ENCODE results near the gene TMEM92. TPM values are rescaled to one million over a fixed set of nuclear protein-coding genes. Genes with fewer than 3 reads are reported as not detected.

TMEM92 gene
- total RNA-seq, 1 experiment from 2014 or later = 1.5 TPM

DNA sequence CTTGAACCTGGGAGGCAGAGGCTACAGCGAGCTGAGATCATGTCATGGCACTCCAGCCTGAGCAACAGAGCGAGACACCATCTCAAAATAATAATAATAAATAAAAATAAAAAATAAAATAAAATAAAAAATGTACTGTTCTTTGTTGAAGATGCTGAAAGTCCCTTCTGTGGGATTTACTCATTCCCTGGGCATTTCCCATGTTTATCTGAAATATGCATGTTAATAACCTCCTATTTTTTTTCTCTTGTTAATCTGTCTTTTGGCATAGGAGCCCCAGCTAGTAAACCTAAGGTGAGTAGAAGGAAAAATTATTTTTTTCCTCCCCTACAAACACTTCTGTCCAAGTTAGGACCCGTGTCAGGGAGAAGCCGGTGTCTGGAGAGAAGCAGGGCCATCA, 34.4 kb downstream of the TMEM92 start:
- ChIA-PET POLR2A (no interaction called here), CTCF (interaction anchor here (0.7 to 2.2 kb wide), 9 partner anchors 11 to 153 kb away, joined by 3 to 11 read pairs (median 6); no protein-coding TSS in a partner anchor)
- TF ChIP-seq CTCF (IDR thresholded peaks at IDR 0.05; ENCODE audit: unreplicated experiment) = no peak
- no peak for DNase-seq (ENCODE audit: unreplicated experiment)
- Mint-ChIP-seq H3K4me3 (ENCODE audit: unreplicated experiment) (no peak overlapping the region), H3K9me3 (ENCODE audit: unreplicated experiment) (no peaks in the 10 kb centered on the region), H3K36me3 (ENCODE audit: insufficient read depth, unreplicated experiment) (peaks cover 6% of the 10 kb centered on the region), H3K27ac (ENCODE audit: low read depth, unreplicated experiment) (no peak overlapping the region), H3K4me1 (ENCODE audit: insufficient read depth, unreplicated experiment) (no peaks in the 10 kb centered on the region), H3K27me3 (ENCODE audit: insufficient read depth, unreplicated experiment) (peaks cover 12% of the 10 kb centered on the region)
- no TSS peak for BruUV-seq (replicated peaks)
- intact Hi-C loops (cut with micrococcal nuclease) = no loop called here

DNA sequence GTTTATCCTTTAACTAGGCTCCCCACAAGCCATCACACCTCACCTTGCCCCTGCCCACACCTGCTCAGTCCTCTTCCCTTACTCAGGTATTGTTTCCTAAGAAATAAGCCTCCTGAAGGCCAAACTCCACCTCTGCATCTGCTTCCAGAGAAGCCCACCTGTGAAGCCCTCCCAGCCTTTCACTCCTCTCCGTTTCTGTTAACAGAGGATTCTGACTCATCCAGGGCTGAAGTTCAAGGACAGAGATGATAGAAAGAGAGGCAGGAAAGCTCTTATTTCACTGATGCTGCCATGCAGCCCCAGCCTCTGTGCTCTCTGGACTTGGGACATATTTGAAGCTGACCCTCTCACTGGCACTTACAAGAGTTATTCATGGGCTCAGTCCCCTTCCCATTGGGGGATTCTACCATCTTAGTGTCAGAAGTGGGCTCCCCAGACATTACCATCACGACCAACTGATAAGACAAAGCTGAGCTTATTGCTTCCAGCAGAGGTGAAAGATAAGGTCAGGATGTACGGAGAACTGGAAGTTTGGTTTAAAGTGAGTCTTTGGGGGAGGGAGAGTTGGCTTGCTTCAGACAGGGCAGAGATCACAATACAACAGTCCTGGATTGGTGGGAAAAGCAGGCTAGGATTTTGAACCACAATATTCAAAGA, 36.3 kb downstream of the TMEM92 start:
- H3K4me1 Mint-ChIP-seq (ENCODE audit: insufficient read depth, unreplicated experiment) = no peaks in the 10 kb centered on the region
- intact Hi-C loops (cut with micrococcal nuclease) = no loop called here
- DNase-seq (ENCODE audit: unreplicated experiment) = no peak
- ChIA-PET CTCF (interaction anchor here (0.5 to 0.6 kb wide), 3 partner anchors 19 to 188 kb away, joined by 3 to 4 read pairs (median 3); no protein-coding TSS in a partner anchor), POLR2A (no interaction called here)
- H3K4me3 Mint-ChIP-seq (ENCODE audit: unreplicated experiment) = no peak overlapping the region
- H3K36me3 Mint-ChIP-seq (ENCODE audit: insufficient read depth, unreplicated experiment) = no peaks in the 10 kb centered on the region
- H3K9me3 Mint-ChIP-seq (ENCODE audit: unreplicated experiment) = no peaks in the 10 kb centered on the region
- no peak overlapping the region for H3K27ac Mint-ChIP-seq (ENCODE audit: low read depth, unreplicated experiment)
- H3K27me3 Mint-ChIP-seq (ENCODE audit: insufficient read depth, unreplicated experiment) = peaks cover 12% of the 10 kb centered on the region
- no peak for TF ChIP-seq CTCF (IDR thresholded peaks at IDR 0.05; ENCODE audit: unreplicated experiment)
- no TSS peak for BruUV-seq (replicated peaks)

DNA sequence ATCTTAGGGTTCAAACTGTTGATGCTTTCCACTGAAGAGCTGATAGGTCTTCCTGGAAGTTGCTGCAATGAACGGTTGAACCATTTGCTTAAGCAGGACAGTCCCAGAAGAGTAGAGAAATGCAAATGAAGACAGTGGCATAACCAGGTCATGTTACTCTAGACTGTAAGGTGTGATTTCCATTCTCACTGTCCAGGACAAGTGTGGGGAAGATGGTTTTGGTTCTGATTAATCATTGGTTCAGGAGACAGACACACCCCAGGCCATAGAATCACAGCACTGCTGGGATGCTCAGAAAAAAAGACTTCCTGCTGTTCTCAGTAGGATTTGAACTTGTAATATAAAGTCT, 36.8 kb downstream of the TMEM92 start:
- POLR2A ChIA-PET = no interaction called here
- intact Hi-C loops (cut with micrococcal nuclease) = no loop called here
- no TSS peak for BruUV-seq (replicated peaks)
- H3K27me3 Mint-ChIP-seq (ENCODE audit: insufficient read depth, unreplicated experiment) = peaks cover 12% of the 10 kb centered on the region
- no peaks in the 10 kb centered on the region for H3K9me3 Mint-ChIP-seq (ENCODE audit: unreplicated experiment)
- H3K4me3 Mint-ChIP-seq (ENCODE audit: unreplicated experiment) = no peak overlapping the region
- no peak for TF ChIP-seq CTCF (IDR thresholded peaks at IDR 0.05; ENCODE audit: unreplicated experiment)
- no peak for DNase-seq (ENCODE audit: unreplicated experiment)
- H3K36me3 Mint-ChIP-seq (ENCODE audit: insufficient read depth, unreplicated experiment) = no peaks in the 10 kb centered on the region
- H3K27ac Mint-ChIP-seq (ENCODE audit: low read depth, unreplicated experiment) = no peak overlapping the region
- H3K4me1 Mint-ChIP-seq (ENCODE audit: insufficient read depth, unreplicated experiment) = no peaks in the 10 kb centered on the region
- CTCF ChIA-PET = interaction anchor here (0.6 to 2.0 kb wide), 6 partner anchors 8 to 142 kb away, joined by 4 to 9 read pairs (median 5); no protein-coding TSS in a partner anchor

DNA sequence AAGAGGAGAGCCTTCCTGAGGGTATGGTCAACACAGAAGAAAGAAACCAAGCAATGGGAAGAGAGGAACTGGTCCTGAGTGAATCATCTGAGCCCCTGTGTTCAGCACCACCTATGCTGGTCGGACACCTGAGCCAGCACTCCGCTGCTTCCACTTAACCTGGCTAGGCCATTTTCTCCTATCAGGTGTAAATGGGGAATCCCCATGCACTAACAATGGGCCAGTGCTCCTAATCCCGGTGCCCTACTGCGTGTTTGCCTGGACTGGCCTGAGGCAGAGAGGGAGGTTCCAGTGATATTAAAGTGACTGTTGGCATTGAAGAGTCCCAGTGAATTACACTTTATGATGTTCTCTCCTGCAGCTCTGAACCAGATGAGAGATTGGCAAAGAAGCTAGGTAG, 37.2 kb downstream of the TMEM92 start:
- H3K9me3 Mint-ChIP-seq (ENCODE audit: unreplicated experiment) = no peaks in the 10 kb centered on the region
- ChIA-PET POLR2A (interaction anchor here (1.0 to 1.1 kb wide), 2 partner anchors 20 to 219 kb away, joined by 3 to 4 read pairs; no protein-coding TSS in a partner anchor), CTCF (interaction anchor here (0.9 to 2.0 kb wide), 5 partner anchors 9 to 142 kb away, joined by 4 to 9 read pairs (median 6); no protein-coding TSS in a partner anchor)
- H3K4me1 Mint-ChIP-seq (ENCODE audit: insufficient read depth, unreplicated experiment) = no peaks in the 10 kb centered on the region
- TF ChIP-seq CTCF (IDR thresholded peaks at IDR 0.05; ENCODE audit: unreplicated experiment) = no peak
- H3K27ac Mint-ChIP-seq (ENCODE audit: low read depth, unreplicated experiment) = no peak overlapping the region
- BruUV-seq (replicated peaks) = no TSS peak
- H3K27me3 Mint-ChIP-seq (ENCODE audit: insufficient read depth, unreplicated experiment) = peaks cover 12% of the 10 kb centered on the region
- no peaks in the 10 kb centered on the region for H3K36me3 Mint-ChIP-seq (ENCODE audit: insufficient read depth, unreplicated experiment)
- no peak overlapping the region for H3K4me3 Mint-ChIP-seq (ENCODE audit: unreplicated experiment)
- intact Hi-C loops (cut with micrococcal nuclease) = no loop called here
- DNase-seq (ENCODE audit: unreplicated experiment) = no peak

Measured in MCF 10A (cell line).